B cell (primary cell): Measurements from ENCODE around the gene EMX1. TPM values are rescaled to one million over a fixed set of nuclear protein-coding genes. Genes with fewer than 3 reads are reported as not detected.

Source experiments
- ATAC-seq: fragments of 200-7000 bp; cut with Tn5 transposase; one replicate; pipeline ENCODE4 v1.10.0; 2021; ENCODE audit warnings: low read depth, mild to moderate bottlenecking, moderate number of reproducible peaks, moderate library complexity
- CTCF ChIA-PET: fragments of 350-600 bp; sonication (Branson Sonifier 250); formaldehyde crosslinking; loops from one replicate; lab custom pipeline; 2021; ENCODE audit warnings: antibody characterized with exemption, inconsistent platforms; lab: Charles Lee
- POLR2A ChIA-PET: fragments of 350-600 bp; sonication (Branson Sonifier 250); formaldehyde crosslinking; loops from one replicate; lab custom pipeline; 2021; ENCODE audit warnings: antibody characterized with exemption; lab: Charles Lee
- DNase-seq: peaks from one replicate; pipeline ENCODE4 v3.0.0; 2013
- H2AFZ ChIP-seq: 2 replicates; pipeline ENCODE4 v1.6.1; 2012; ENCODE audit warnings: mild to moderate bottlenecking, low read depth, low read length; ENCODE audit not compliant: insufficient read depth, poor library complexity, severe bottlenecking
- H3K27ac ChIP-seq, 2 donors: 1 replicate in 1 of 2; 2 replicates in 1 of 2; pipeline ENCODE4 v1.5.1; 2012 to 2013; ENCODE audit warnings: low read length in 2 of 2, mild to moderate bottlenecking in 2 of 2, moderate library complexity in 1 of 2
- H3K27me3 ChIP-seq, 4 experiments: fragments of 200-600 bp in 1 of 4; sonication (generic) in 1 of 4; replicated peaks in 1 of 4; 1 replicate in 2 of 4; 2 replicates in 2 of 4; pipeline versions ENCODE4 v1.6.1 to v1.7.0; 2013 to 2016; ENCODE audit warnings: low read length in 3 of 4, mild to moderate bottlenecking in 2 of 4, mixed read lengths in 1 of 4, moderate library complexity in 1 of 4; ENCODE audit not compliant: insufficient read depth in 4 of 4, control insufficient read depth in 3 of 4; ENCODE audit errors: control extremely low read depth in 1 of 4
- H3K36me3 ChIP-seq, 2 experiments: replicated peaks in 1 of 2; 1 replicate in 1 of 2; 2 replicates in 1 of 2; pipeline versions ENCODE4 v1.6.1 to v1.7.1; 2013; ENCODE audit warnings: low read length in 1 of 2; ENCODE audit not compliant: insufficient read depth in 2 of 2, control insufficient read depth in 1 of 2; ENCODE audit errors: control extremely low read depth in 1 of 2, extremely low read depth in 1 of 2
- H3K4me1 ChIP-seq, 2 donors: fragments of 200-600 bp in 1 of 2; sonication (generic) in 1 of 2; 1 replicate in 1 of 2; 2 replicates in 1 of 2; pipeline versions ENCODE4 v1.5.1 to v1.6.1; 2013 to 2017; ENCODE audit warnings: low read length in 2 of 2; ENCODE audit not compliant: control insufficient read depth in 2 of 2, insufficient read depth in 2 of 2
- H3K4me2 ChIP-seq: replicated peaks from 2 replicates; pipeline ENCODE3; 2012; ENCODE audit warnings: mild to moderate bottlenecking, low read depth, low read length; ENCODE audit not compliant: poor library complexity, severe bottlenecking
- H3K4me3 ChIP-seq, 5 experiments: fragments of 200-600 bp in 1 of 5; sonication (generic) in 1 of 5; 1 replicate in 3 of 5; 2 replicates in 2 of 5; pipeline versions ENCODE4 v1.5.1 to v1.7.0; 2011 to 2016; ENCODE audit warnings: low read length in 4 of 5, mild to moderate bottlenecking in 4 of 5, low read depth in 2 of 5, control low read depth in 1 of 5, moderate library complexity in 1 of 5; ENCODE audit not compliant: insufficient read depth in 1 of 5; ENCODE audit errors: control extremely low read depth in 1 of 5, extremely low read depth in 1 of 5
- H3K79me2 ChIP-seq: fragments of 200-600 bp; sonication (generic); one replicate; pipeline ENCODE4 v1.6.0; 2016; ENCODE audit warnings: low read length; ENCODE audit not compliant: control insufficient read depth, insufficient read depth
- H3K9ac ChIP-seq: fragments of 200-600 bp; sonication (generic); 2 replicates; pipeline ENCODE4 v1.6.1; 2017; ENCODE audit warnings: mild to moderate bottlenecking, low read length, moderate library complexity
- H3K9me3 ChIP-seq, 3 donors: one replicate each; pipeline versions ENCODE4 v1.6.1 to v1.7.1; 2013; ENCODE audit warnings: low read length in 2 of 3; ENCODE audit not compliant: control insufficient read depth in 2 of 3, insufficient read depth in 1 of 3; ENCODE audit errors: control extremely low read depth in 1 of 3
- H4K20me1 ChIP-seq: 2 replicates; pipeline ENCODE4 v1.6.0; 2012; ENCODE audit warnings: mild to moderate bottlenecking, low read length; ENCODE audit not compliant: insufficient read depth, control insufficient read depth, poor library complexity, severe bottlenecking
- H3K27ac Mint-ChIP-seq: one replicate; pipeline ENCODE4 v1.8.0; 2021; ENCODE audit warnings: mixed read lengths
- H3K27me3 Mint-ChIP-seq: one replicate; pipeline ENCODE4 v1.8.0; 2021; ENCODE audit warnings: mixed read lengths
- H3K4me1 Mint-ChIP-seq: one replicate; pipeline ENCODE4 v1.8.0; 2021; ENCODE audit warnings: mixed read lengths
- H3K4me3 Mint-ChIP-seq: one replicate; pipeline ENCODE4 v1.8.0; 2021; ENCODE audit warnings: mixed read lengths
- H3K9me3 Mint-ChIP-seq: one replicate; pipeline ENCODE4 v1.8.0; 2022; ENCODE audit warnings: mixed read lengths; ENCODE audit not compliant: insufficient read depth
- CTCF ChIP-seq: fragments of 200-600 bp; IDR thresholded peaks from one replicate; pipeline ENCODE4 v1.8.0; 2022; ENCODE audit warnings: antibody characterized with exemption, mild to moderate bottlenecking
- EZH2 ChIP-seq: IDR thresholded peaks from 2 replicates; pipeline ENCODE4 v1.6.1; 2012; ENCODE audit warnings: borderline replicate concordance, low read depth, mild to moderate bottlenecking, moderate library complexity, low read length; ENCODE audit not compliant: insufficient read depth, poor library complexity, severe bottlenecking
- WGBS: methylation state at CpG from one replicate; pipeline ENCODE4 v1.1.5; 2013; ENCODE audit warnings: missing lambda C conversion rate; ENCODE audit not compliant: insufficient coverage; 5-methylcytosine and 5-hydroxymethylcytosine counted together
- intact Hi-C: fragments of 100-400 bp; cut with micrococcal nuclease; formaldehyde crosslinking; loops from one replicate; pipeline ENCODE4 v1.10.0; 2022
- polyA plus RNA-seq: library from polyadenylated mRNA; depleted of rRNA; stranded (reverse); fragments of >200 nt; gene quantifications from 2 replicates; pipeline ENCODE4 v1.2.3, GENCODE V29; 2012
- total RNA-seq, 2 donors: library from RNA; stranded (reverse); fragments of 120-200 nt in 1 of 2; gene quantifications; 1 replicate in 1 of 2; 2 replicates in 1 of 2; pipeline versions ENCODE4 v1.2.3 to v1.2.4, GENCODE V29; 2013 to 2022

Gene EMX1
- total and polyA plus RNA-seq, 2 donors (not counting 1 experiment from before 2014, with no cell fraction given), result not detected

DNA sequence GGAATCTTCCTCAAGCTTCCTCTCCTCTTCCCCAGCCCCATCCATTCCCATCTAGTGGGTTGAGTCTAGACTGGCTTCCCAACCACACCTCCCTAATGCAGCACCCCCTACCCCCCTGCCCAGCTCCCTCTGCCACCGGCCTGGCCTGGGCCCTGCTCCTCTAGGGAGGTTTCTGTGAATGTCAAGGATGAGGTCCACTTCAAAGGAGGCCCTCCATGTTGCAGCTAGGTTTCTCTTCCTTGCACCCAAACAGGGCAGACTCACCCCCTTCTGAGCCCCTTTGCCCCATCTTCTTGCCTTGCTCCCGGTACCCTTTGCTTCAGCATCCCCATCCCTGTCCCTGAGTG lies 18.3 kb downstream of the EMX1 start:
- Histone ChIP-seq H3K27ac (no peak overlapping the region), H2AFZ (no peak overlapping the region), H3K4me1 (no peaks in the 10 kb centered on the region), H3K79me2 (no peaks in the 10 kb centered on the region), H3K27me3 (peaks cover 0 to 16% (median 0%) of the 10 kb centered on the region in 4 experiments), H3K9ac (no peak overlapping the region), H3K36me3 (no peaks in the 10 kb centered on the region), H3K9me3 (no peaks in the 10 kb centered on the region), H3K4me3 (no peak overlapping the region), H3K4me2 (no peak overlapping the region), H4K20me1 (no peaks in the 10 kb centered on the region)
- no peak overlapping the region for H3K4me3 Mint-ChIP-seq
- intact Hi-C loops, result no loop called here
- ATAC-seq (no peak), DNase-seq (no peak)
- no peak overlapping the region for H3K27ac Mint-ChIP-seq
- WGBS, result 92% methylated on average over 1 of the region's 2 CpGs
- ChIA-PET CTCF (no interaction called here), POLR2A (no interaction called here)
- H3K4me1 Mint-ChIP-seq, result no peaks in the 10 kb centered on the region
- peaks cover 19% of the 10 kb centered on the region for H3K27me3 Mint-ChIP-seq
- H3K9me3 Mint-ChIP-seq, result no peaks in the 10 kb centered on the region
- TF ChIP-seq CTCF (no peak), EZH2 (no peak)

GRCh38 chr2:72936660-72937355 lies 19.5 kb downstream of the EMX1 start:
- Histone ChIP-seq H2AFZ (no peak overlapping the region), H3K79me2 (no peaks in the 10 kb centered on the region), H3K36me3 (no peaks in the 10 kb centered on the region), H3K9ac (no peak overlapping the region), H3K4me3 (no peak overlapping the region), H4K20me1 (no peaks in the 10 kb centered on the region), H3K27me3 (peaks cover 0 to 10% (median 0%) of the 10 kb centered on the region in 4 experiments), H3K27ac (no peak overlapping the region), H3K4me1 (no peaks in the 10 kb centered on the region), H3K4me2 (no peak overlapping the region), H3K9me3 (no peaks in the 10 kb centered on the region)
- no peaks in the 10 kb centered on the region for H3K4me1 Mint-ChIP-seq
- ATAC-seq, result no peak
- ChIA-PET CTCF (no interaction called here), POLR2A (no interaction called here)
- intact Hi-C loops, result no loop called here
- no peak overlapping the region for H3K27ac Mint-ChIP-seq
- H3K4me3 Mint-ChIP-seq, result no peak overlapping the region
- no peak for TF ChIP-seq CTCF
- no peak for TF ChIP-seq EZH2
- H3K27me3 Mint-ChIP-seq, result peaks cover 16% of the 10 kb centered on the region
- no peaks in the 10 kb centered on the region for H3K9me3 Mint-ChIP-seq
- DNase-seq, result no peak
- WGBS, result 91% methylated on average over 18 of the region's 19 CpGs
